C1 segment of cervical spinal cord (tissue), 14 donors: ENCODE measurements around the gene CLIP1.
"Not testable (repeated sequence)": the region's sequence is repeated elsewhere in the genome, so short reads cannot be mapped to it uniquely, and the experiment has no call there.

Experiments used
- DNase-seq, 14 donors: peaks; one replicate each; lab custom pipeline; 2025; lab: John Stamatoyannopoulos, UW

CLIP1 gene

GRCh38 chr12:122312926-122313325, 109.5 kb downstream of the CLIP1 start:
- DNase-seq: no peak

DNA sequence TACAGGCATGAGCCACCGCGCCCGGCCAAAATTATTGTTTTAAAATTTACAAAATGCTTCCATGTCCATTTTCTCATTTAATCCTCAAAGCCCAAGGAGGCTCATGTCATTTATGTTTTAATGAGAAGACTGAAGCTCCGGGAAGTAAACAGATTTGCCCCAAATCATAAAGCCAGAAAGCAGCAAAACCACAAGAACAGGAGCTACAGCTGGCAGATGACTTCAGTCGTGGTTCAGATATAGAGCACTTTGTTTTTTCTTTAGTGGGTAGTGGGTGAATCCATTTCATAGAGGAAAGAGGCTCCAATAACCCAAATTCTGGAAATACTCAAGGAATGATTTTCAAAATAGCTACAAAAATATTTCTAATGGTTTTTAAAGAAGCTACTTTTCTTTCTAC, 110.8 kb downstream of the CLIP1 start:
- no peak for DNase-seq

- peak in 1 of 14 donors; percentile 22 for DNase-seq
These were observed 111.7 kb downstream of the CLIP1 start for GRCh38 chr12:122310626-122311333.

- peak in 1 of 14 donors; percentile 21 for DNase-seq
These were observed 112.8 kb downstream of the CLIP1 start for GRCh38 chr12:122309564-122310121.

DNA sequence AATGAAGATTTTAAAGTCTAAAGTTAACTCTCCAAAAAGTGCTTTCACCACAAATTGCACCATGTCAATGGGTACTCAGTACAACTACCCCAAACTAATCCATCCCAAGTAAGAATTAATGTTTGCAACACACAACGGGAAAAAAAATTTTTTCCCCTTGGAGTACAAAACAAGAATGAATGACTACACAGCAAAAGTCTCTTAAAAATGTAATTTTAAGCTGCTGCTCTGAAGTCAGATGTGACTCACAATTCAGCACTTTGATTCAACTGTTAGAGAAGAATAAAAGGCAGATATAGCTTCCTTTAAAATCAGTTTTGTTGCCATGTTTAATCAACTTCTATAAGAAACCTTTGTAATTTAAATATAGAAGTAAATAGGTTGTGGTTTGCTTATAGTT, 113.7 kb downstream of the CLIP1 start:
- DNase-seq: no peak

DNA sequence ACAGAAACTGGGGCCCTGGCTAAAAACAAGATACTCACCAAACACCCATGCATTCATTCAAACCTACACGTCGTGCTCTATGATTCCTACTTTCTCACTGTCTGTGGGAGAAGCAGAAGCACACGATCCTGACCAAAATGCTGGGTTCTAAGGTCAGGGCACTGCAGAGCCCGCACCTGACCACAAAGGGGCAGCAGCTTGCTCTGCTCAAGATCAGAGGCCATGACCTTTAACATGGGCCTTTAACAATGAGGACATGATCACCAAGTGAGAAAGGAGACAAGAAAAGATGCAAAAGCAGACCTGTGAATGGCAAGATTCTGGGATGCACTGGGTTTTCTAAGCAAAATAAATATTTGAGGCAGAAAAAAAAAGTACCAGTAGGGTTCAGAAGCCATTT, 116.1 kb downstream of the CLIP1 start:
- DNase-seq: no peak

- no peak for DNase-seq
These were observed 117.5 kb downstream of the CLIP1 start for GRCh38 chr12:122304924-122305323.

DNA sequence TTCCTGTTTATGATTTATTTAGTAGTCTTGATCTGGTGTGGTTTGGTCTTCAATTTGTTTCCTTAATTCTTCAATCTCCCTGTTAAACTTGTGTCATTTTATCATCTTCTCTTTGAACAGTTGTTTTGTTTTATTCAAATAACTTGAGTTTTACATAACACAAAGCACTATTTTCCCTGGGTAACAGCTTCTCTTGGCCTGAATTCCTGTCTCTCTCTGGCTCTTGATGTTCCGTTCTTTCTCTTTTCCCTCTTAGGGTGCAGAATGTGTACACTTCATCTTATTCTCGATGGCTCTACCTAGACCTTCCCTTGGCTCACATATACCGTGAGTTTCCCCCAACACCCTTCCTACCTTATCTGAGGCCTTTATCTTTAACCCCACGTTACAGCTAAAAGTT, 119.4 kb downstream of the CLIP1 start:
- DNase-seq: no peak

GRCh38 chr12:122298071-122298748, 124.3 kb downstream of the CLIP1 start:
- no peak for DNase-seq

DNA sequence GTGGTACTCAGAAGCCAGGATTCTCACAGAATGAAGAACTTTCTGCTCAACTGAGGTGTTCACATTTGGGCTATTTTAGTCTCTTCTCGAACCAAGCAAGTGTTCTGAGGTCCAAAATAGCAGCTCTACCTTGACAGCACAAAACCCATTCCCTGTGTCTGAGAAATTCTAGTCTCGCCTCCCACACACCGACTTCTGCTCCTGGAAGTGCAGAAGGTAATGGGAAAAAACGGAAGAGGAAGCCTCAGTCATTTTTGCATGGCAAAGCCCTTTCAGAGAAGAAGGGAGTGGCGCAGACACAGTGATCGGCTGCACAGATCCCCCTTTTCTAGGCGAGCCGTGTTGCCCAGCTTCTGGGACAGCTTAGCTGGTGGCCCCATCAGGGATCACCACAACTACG, 125.0 kb downstream of the CLIP1 start:
- DNase-seq: no peak

- DNase-seq: no peak
These were observed 126.6 kb downstream of the CLIP1 start for GRCh38 chr12:122295877-122296276.

GRCh38 chr12:122293081-122293480, 129.4 kb downstream of the CLIP1 start:
- no peak for DNase-seq

GRCh38 chr12:122291431-122291830, 131.0 kb downstream of the CLIP1 start:
- no peak for DNase-seq

- no peak for DNase-seq
These were observed 138.8 kb downstream of the CLIP1 start for GRCh38 chr12:122283680-122284079.

DNA sequence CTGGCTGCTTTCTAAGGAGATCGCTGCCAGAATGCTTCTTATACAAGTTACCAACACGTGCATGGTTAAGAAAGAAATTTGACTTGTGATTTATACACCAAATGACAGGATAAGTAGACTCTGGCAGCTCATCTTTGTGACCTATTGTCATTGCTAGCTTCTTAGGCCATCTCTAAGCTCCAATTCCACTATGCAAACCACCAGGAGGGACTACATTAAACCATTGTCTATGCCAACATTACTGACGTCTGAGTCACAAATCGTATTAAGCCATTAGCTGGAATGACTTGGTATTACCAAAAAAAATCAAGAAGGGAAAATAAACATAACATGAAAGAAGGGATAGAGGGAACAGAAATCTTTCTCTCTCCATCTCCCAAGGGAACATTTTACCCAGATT, 140.4 kb downstream of the CLIP1 start:
- no peak for DNase-seq

GRCh38 chr12:122276242-122276641, 146.2 kb downstream of the CLIP1 start:
- no peak for DNase-seq

- DNase-seq: no peak
These were observed 147.0 kb downstream of the CLIP1 start for GRCh38 chr12:122275459-122275858.

DNA sequence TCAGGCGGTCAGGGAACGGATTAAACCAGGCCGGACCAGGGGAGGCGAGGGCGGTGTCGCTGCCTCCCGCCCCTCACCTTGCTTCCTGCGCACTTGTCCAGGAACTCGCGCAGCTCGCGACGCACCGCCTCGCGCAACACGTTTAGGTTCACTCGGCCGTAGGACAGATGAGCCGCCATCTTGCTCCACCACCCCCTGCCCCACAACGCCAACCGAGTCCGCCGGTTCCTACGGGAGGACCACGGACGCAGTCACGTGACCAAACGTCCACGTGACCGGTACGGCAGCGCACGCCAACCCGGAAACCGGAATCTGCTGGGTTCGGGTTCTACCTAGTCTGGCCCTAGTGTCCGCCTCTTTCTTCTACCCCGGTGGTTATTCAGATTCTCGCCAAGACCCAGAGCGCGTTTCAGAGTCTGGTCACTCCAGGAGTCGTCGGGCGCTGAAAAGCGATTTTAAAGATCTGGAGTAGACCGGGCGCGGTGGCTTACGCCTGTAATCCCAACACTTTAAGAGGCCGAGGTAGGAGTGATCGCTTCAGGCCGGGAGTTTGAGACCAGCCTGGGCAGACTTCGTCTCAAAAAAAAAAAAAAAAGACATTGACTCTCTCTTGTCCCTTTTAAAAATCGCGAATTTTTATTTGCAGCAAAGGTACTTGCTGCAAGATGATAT, 156.1 kb downstream of the CLIP1 start, which contains the start of gene VPS33A:
Gene VPS33A, minus strand, starts transcription at position 265 of the 672 bp plus-strand sequence. Its CDS starts 86 bp downstream, at position 179.
- peak; percentile 57 to 100 (median 92) for DNase-seq

GRCh38 chr12:122265886-122266229, 156.6 kb downstream of the CLIP1 start:
- peak in 1 of 14 donors; percentile 71 for DNase-seq

DNA sequence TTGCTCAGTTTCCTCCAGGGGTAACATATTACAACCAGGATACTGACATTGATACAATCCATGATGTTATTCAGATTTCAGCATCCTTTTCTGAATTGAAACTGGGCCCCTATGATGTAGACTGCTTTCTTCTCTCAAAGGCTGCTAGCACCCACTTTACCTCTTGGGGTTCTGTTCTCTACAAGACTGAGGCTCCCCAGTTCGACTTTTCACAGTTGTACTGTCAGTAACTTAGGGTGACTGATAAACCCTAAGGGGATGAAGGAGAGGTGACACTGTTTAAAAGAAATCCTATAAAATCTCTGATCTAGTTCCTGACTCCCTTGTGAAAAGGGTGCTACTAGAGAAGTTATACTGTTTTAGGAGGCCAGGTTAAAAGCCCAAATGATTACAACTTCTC, 157.0 kb downstream of the CLIP1 start:
- no peak for DNase-seq

DNA sequence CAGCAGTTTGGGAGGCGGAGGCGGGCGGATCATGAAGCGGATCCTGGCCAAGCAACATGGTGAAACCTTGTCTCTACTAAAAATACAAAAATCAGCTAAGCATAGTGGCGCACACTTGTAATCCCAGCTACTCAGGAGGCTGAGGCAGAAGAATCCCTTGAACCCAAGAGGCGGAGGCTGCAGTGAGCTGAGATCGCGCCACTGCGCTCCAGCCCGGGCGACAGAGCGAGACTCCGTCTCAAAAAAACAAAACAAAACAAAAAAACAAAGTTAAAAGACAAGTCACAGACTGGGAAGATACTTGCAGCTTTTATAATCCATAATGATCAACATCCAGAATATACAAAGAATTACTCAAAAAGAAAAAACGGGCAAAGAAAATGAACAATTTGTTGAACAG, 161.7 kb downstream of the CLIP1 start:
- DNase-seq: not testable (repeated sequence)

DNA sequence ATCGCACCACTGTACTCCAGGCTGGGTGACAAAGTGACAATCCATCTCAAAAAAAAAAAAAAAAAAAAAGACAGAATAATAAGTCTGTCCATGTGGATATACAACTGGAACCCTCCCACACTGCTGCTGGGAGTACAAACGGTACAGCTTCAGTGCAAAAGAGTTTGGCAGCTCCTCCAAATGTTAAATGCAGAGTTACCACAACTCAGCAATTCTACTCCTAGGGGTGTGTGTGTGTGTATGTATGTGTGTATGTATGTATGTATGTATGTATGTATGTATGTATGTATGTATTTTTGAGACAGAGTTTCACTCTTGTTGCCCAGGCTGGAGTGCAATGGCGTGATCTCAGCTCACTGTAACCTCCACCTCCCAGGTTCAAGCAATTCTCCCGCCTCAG, 163.5 kb downstream of the CLIP1 start:
- not testable (repeated sequence) for DNase-seq
